Neural progenitor cell (in vitro differentiated cells): ENCODE results near the gene IFI27L1. TPM values are rescaled to one million over a fixed set of nuclear protein-coding genes. Genes with fewer than 3 reads are reported as not detected.

Source experiments
- DNase-seq: peaks from one replicate; pipeline ENCODE4 v3.0.0-alpha.2; 2016; ENCODE audit warnings: low spot score
- H2AFZ ChIP-seq: fragments of 200-600 bp; sonication (generic); replicated peaks from 2 replicates; pipeline ENCODE4 v1.6.1; 2016; ENCODE audit warnings: antibody characterized with exemption
- H3F3A ChIP-seq: fragments of 200-600 bp; sonication (generic); 2 replicates; pipeline ENCODE4 v1.6.1; 2016; ENCODE audit warnings: antibody characterized with exemption, low read depth
- H3K27ac ChIP-seq: fragments of 200-600 bp; sonication (generic); 2 replicates; pipeline ENCODE4 v1.5.1; 2016; ENCODE audit warnings: mild to moderate bottlenecking
- H3K27me3 ChIP-seq: fragments of 200-600 bp; sonication (generic); 2 replicates; pipeline ENCODE4 v1.6.1; 2016; ENCODE audit warnings: mild to moderate bottlenecking, moderate library complexity
- H3K36me3 ChIP-seq: fragments of 200-600 bp; sonication (generic); 2 replicates; pipeline ENCODE4 v1.5.1; 2016
- H3K4me1 ChIP-seq: fragments of 200-600 bp; sonication (generic); 2 replicates; pipeline ENCODE4 v1.6.1; 2016; ENCODE audit warnings: mixed run types
- H3K4me2 ChIP-seq: fragments of 200-600 bp; sonication (generic); 2 replicates; pipeline ENCODE4 v1.6.1; 2016
- H3K4me3 ChIP-seq: fragments of 200-600 bp; sonication (generic); 2 replicates; pipeline ENCODE4 v1.5.1; 2016
- H3K79me2 ChIP-seq: fragments of 200-600 bp; sonication (generic); 2 replicates; pipeline ENCODE4 v1.6.1; 2016; ENCODE audit warnings: low read depth
- H3K9ac ChIP-seq: fragments of 200-600 bp; sonication (generic); 2 replicates; pipeline ENCODE4 v1.6.1; 2016
- H3K9me3 ChIP-seq: fragments of 200-600 bp; sonication (generic); 2 replicates; pipeline ENCODE4 v1.5.1; 2016; ENCODE audit warnings: low read depth
- H4K20me1 ChIP-seq: fragments of 200-600 bp; sonication (generic); 2 replicates; pipeline ENCODE4 v1.6.1; 2016; ENCODE audit warnings: low read depth
- H3K27ac Mint-ChIP-seq: 3 replicates; pipeline ENCODE4 v1.8.0; 2021; ENCODE audit warnings: mixed read lengths
- H3K27me3 Mint-ChIP-seq: 2 replicates; pipeline ENCODE4 v1.8.0; 2022; ENCODE audit warnings: low read depth, mild to moderate bottlenecking, inconsistent platforms, moderate library complexity, mixed read lengths; ENCODE audit not compliant: insufficient read depth
- H3K36me3 Mint-ChIP-seq: 3 replicates; pipeline ENCODE4 v1.8.0; 2021; ENCODE audit warnings: mixed read lengths
- H3K4me1 Mint-ChIP-seq: 3 replicates; pipeline ENCODE4 v1.8.0; 2021; ENCODE audit warnings: mixed read lengths
- H3K4me3 Mint-ChIP-seq: 3 replicates; pipeline ENCODE4 v1.8.0; 2021; ENCODE audit warnings: mild to moderate bottlenecking, moderate library complexity, mixed read lengths
- H3K9me3 Mint-ChIP-seq: 3 replicates; pipeline ENCODE4 v1.8.0; 2020; ENCODE audit warnings: mixed read lengths
- EZH2 ChIP-seq: fragments of 200-600 bp; sonication (generic); IDR thresholded peaks from 2 replicates; pipeline ENCODE4 v1.6.1; 2017; ENCODE audit warnings: antibody characterized with exemption, mild to moderate bottlenecking, moderate library complexity
- EZH2phosphoT487 ChIP-seq: fragments of 200-600 bp; sonication (generic); IDR thresholded peaks from 2 replicates; pipeline ENCODE4 v1.6.1; 2017; ENCODE audit warnings: antibody characterized with exemption
- total RNA-seq: library from RNA; depleted of rRNA; stranded (reverse); fragments of >200 nt; gene quantifications from 2 replicates; pipeline ENCODE4 v1.2.3, GENCODE V29; 2015; ENCODE audit warnings: low replicate concordance
- TF ChIP-seq, protein P1 (sequence below): fragments of 200-600 bp; sonication (generic); IDR thresholded peaks from 2 replicates; pipeline ENCODE4 v1.5.1; 2017; ENCODE audit warnings: antibody characterized with exemption, mild to moderate bottlenecking

Gene IFI27L1
- total RNA-seq, 1 donor from 2014 or later: 10.8 TPM

DNA sequence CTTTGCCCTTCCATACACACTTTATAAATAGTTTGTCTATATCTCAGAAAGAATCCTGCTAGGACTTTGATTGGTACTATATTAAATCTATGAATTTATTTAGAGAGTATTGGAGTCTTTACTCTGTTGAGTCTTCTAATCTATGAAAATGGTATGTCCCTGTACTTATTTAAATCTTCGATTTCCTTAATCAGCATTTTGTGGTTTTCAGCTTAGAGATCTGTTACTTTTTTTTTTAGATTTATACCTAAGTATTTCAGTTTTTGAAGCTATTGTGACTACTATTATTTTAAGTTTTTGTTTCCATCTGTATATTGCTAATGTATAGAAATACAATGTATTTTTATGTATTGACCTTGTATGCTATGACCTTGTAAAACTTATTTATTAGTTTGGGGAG is 61.7 kb downstream of the IFI27L1 start:
- H3K4me3 Mint-ChIP-seq: no peak overlapping the region
- Histone ChIP-seq H3K9ac (no peak overlapping the region), H4K20me1 (no peaks in the 10 kb centered on the region), H3K36me3 (no peaks in the 10 kb centered on the region), H3K79me2 (no peaks in the 10 kb centered on the region), H3F3A (peaks cover 20% of the 10 kb centered on the region), H3K4me3 (no peak overlapping the region), H3K9me3 (no peaks in the 10 kb centered on the region), H3K27ac (no peak overlapping the region), H3K4me1 (peaks cover 14% of the 10 kb centered on the region), H2AFZ (no peak overlapping the region), H3K27me3 (no peaks in the 10 kb centered on the region), H3K4me2 (no peak overlapping the region)
- H3K27ac Mint-ChIP-seq: no peak overlapping the region
- no peak for DNase-seq
- H3K9me3 Mint-ChIP-seq: no peaks in the 10 kb centered on the region
- peaks cover 11% of the 10 kb centered on the region for H3K27me3 Mint-ChIP-seq
- TF ChIP-seq EZH2phosphoT487 (no peak), EZH2 (no peak)
- TF ChIP-seq, protein P1, sequence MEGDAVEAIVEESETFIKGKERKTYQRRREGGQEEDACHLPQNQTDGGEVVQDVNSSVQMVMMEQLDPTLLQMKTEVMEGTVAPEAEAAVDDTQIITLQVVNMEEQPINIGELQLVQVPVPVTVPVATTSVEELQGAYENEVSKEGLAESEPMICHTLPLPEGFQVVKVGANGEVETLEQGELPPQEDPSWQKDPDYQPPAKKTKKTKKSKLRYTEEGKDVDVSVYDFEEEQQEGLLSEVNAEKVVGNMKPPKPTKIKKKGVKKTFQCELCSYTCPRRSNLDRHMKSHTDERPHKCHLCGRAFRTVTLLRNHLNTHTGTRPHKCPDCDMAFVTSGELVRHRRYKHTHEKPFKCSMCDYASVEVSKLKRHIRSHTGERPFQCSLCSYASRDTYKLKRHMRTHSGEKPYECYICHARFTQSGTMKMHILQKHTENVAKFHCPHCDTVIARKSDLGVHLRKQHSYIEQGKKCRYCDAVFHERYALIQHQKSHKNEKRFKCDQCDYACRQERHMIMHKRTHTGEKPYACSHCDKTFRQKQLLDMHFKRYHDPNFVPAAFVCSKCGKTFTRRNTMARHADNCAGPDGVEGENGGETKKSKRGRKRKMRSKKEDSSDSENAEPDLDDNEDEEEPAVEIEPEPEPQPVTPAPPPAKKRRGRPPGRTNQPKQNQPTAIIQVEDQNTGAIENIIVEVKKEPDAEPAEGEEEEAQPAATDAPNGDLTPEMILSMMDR: no peak
- H3K36me3 Mint-ChIP-seq: no peaks in the 10 kb centered on the region
- peaks cover 21% of the 10 kb centered on the region for H3K4me1 Mint-ChIP-seq

GRCh38 chr14:94143239-94143638 is 62.1 kb downstream of the IFI27L1 start:
- no peak overlapping the region for H3K27ac Mint-ChIP-seq
- peaks cover 11% of the 10 kb centered on the region for H3K27me3 Mint-ChIP-seq
- Histone ChIP-seq H2AFZ (no peak overlapping the region), H3K27ac (no peak overlapping the region), H3K4me1 (peaks cover 14% of the 10 kb centered on the region), H3K36me3 (no peaks in the 10 kb centered on the region), H3K9me3 (no peaks in the 10 kb centered on the region), H3F3A (peaks cover 20% of the 10 kb centered on the region), H4K20me1 (no peaks in the 10 kb centered on the region), H3K9ac (no peak overlapping the region), H3K4me3 (no peak overlapping the region), H3K27me3 (no peaks in the 10 kb centered on the region), H3K4me2 (no peak overlapping the region), H3K79me2 (no peaks in the 10 kb centered on the region)
- H3K9me3 Mint-ChIP-seq: no peaks in the 10 kb centered on the region
- H3K4me3 Mint-ChIP-seq: no peak overlapping the region
- TF ChIP-seq, protein P1: peak; percentile 63
- no peak for TF ChIP-seq EZH2
- no peaks in the 10 kb centered on the region for H3K36me3 Mint-ChIP-seq
- H3K4me1 Mint-ChIP-seq: peaks cover 21% of the 10 kb centered on the region
- peak; percentile 61 for DNase-seq

- H3K36me3 ChIP-seq: no peaks in the 10 kb centered on the region
Measured at GRCh38 chr14:94143711-94144110, 62.6 kb downstream of the IFI27L1 start.

More at GRCh38 chr14:94143711-94144110, 62.6 kb downstream of the IFI27L1 start:
- Mint-ChIP-seq H3K27ac (no peak overlapping the region), H3K27me3 (peaks cover 11% of the 10 kb centered on the region), H3K36me3 (no peaks in the 10 kb centered on the region), H3K9me3 (no peaks in the 10 kb centered on the region), H3K4me1 (peaks cover 21% of the 10 kb centered on the region), H3K4me3 (no peak overlapping the region)
- H4K20me1 ChIP-seq: no peaks in the 10 kb centered on the region
- no peak overlapping the region for H3K4me3 ChIP-seq
- no peaks in the 10 kb centered on the region for H3K27me3 ChIP-seq
- no peaks in the 10 kb centered on the region for H3K79me2 ChIP-seq
- no peaks in the 10 kb centered on the region for H3K9me3 ChIP-seq
- H3K4me2 ChIP-seq: no peak overlapping the region
- DNase-seq: no peak
- peaks cover 12% of the 10 kb centered on the region for H3K4me1 ChIP-seq
- peaks cover 20% of the 10 kb centered on the region for H3F3A ChIP-seq
- TF ChIP-seq, protein P1: no peak
- TF ChIP-seq EZH2 (no peak), EZH2phosphoT487 (no peak)
- no peak overlapping the region for H2AFZ ChIP-seq
- H3K9ac ChIP-seq: no peak overlapping the region
- no peak overlapping the region for H3K27ac ChIP-seq
